T-helper 1 cell treated with Interleukin-12 subunit alpha and Interleukin-12 subunit beta and Interleukin-4 antibody, amounts not matched to agents 30 μg/mL and 1 μg/mL, for 36 hours (primary cell): ENCODE results near the gene EHD2.
"Not testable (repeated sequence)": the region's sequence is repeated elsewhere in the genome, so short reads cannot be mapped to it uniquely, and the experiment has no call there.

Experiments
- H3K27ac Mint-ChIP-seq: one replicate; pipeline ENCODE4 v1.8.0; 2021; ENCODE audit warnings: mild to moderate bottlenecking, mixed read lengths
- H3K27me3 Mint-ChIP-seq: one replicate; pipeline ENCODE4 v1.8.0; 2021; ENCODE audit warnings: low read depth, mixed read lengths
- H3K36me3 Mint-ChIP-seq: one replicate; pipeline ENCODE4 v1.8.0; 2021; ENCODE audit warnings: low read depth, mixed read lengths
- H3K4me1 Mint-ChIP-seq: one replicate; pipeline ENCODE4 v1.8.0; 2021; ENCODE audit warnings: low read depth, mixed read lengths
- H3K4me3 Mint-ChIP-seq: one replicate; pipeline ENCODE4 v1.8.0; 2021; ENCODE audit warnings: mild to moderate bottlenecking, moderate library complexity, mixed read lengths
- H3K9me3 Mint-ChIP-seq: one replicate; pipeline ENCODE4 v1.8.0; 2021; ENCODE audit warnings: mixed read lengths

EHD2 gene

GRCh38 chr19:47741544-47742140, 28.4 kb downstream of the EHD2 start:
- H3K27ac Mint-ChIP-seq, result no peak overlapping the region
- no peaks in the 10 kb centered on the region for H3K27me3 Mint-ChIP-seq
- H3K9me3 Mint-ChIP-seq, result no peaks in the 10 kb centered on the region
- H3K36me3 Mint-ChIP-seq, result peaks cover 3% of the 10 kb centered on the region
- H3K4me3 Mint-ChIP-seq, result no peak overlapping the region
- peaks cover 9% of the 10 kb centered on the region for H3K4me1 Mint-ChIP-seq

GRCh38 chr19:47742634-47743033, 29.4 kb downstream of the EHD2 start:
- Mint-ChIP-seq H3K27ac (no peak overlapping the region), H3K4me1 (peaks cover 12% of the 10 kb centered on the region), H3K9me3 (no peaks in the 10 kb centered on the region), H3K4me3 (peak overlapping the region; percentile 10), H3K36me3 (peaks cover 3% of the 10 kb centered on the region), H3K27me3 (no peaks in the 10 kb centered on the region)

- H3K27me3 Mint-ChIP-seq, result no peaks in the 10 kb centered on the region
- H3K36me3 Mint-ChIP-seq, result peaks cover 15% of the 10 kb centered on the region
- H3K9me3 Mint-ChIP-seq, result no peaks in the 10 kb centered on the region
- peak within 1 kb of the TSS; percentile 99 for H3K27ac Mint-ChIP-seq
- H3K4me1 Mint-ChIP-seq, result peaks cover 25% of the 10 kb centered on the region
- H3K4me3 Mint-ChIP-seq, result peak within 1 kb of the TSS; percentile 99
Measured at GRCh38 chr19:47745010-47745901, 32.0 kb downstream of the EHD2 start, which contains the start of gene NOP53. Gene NOP53 (plus strand): TSS chr19:47745546. CDS start chr19:47745560, 14 bp downstream.

- H3K27me3 Mint-ChIP-seq, H3K9me3 Mint-ChIP-seq: not testable (repeated sequence)
- H3K36me3 Mint-ChIP-seq, result peaks cover 17% of the 10 kb centered on the region
- peak overlapping the region; percentile 99 for H3K4me3 Mint-ChIP-seq
- peak overlapping the region; percentile 76 for H3K27ac Mint-ChIP-seq
- peaks cover 28% of the 10 kb centered on the region for H3K4me1 Mint-ChIP-seq
Measured at GRCh38 chr19:47746129-47746528, 32.9 kb downstream of the EHD2 start.

GRCh38 chr19:47749326-47749725, 36.1 kb downstream of the EHD2 start:
- H3K36me3 Mint-ChIP-seq, result peaks cover 28% of the 10 kb centered on the region
- H3K27ac Mint-ChIP-seq, result peak overlapping the region; percentile 49
- H3K9me3 Mint-ChIP-seq, result no peaks in the 10 kb centered on the region
- peak overlapping the region; percentile 8 for H3K4me3 Mint-ChIP-seq
- H3K27me3 Mint-ChIP-seq, result no peaks in the 10 kb centered on the region
- peaks cover 25% of the 10 kb centered on the region for H3K4me1 Mint-ChIP-seq

- H3K36me3 Mint-ChIP-seq, result peaks cover 25% of the 10 kb centered on the region
- H3K4me1 Mint-ChIP-seq, result peaks cover 21% of the 10 kb centered on the region
- H3K27me3 Mint-ChIP-seq, result no peaks in the 10 kb centered on the region
- no peak overlapping the region for H3K4me3 Mint-ChIP-seq
- peak overlapping the region; percentile 41 for H3K27ac Mint-ChIP-seq
- no peaks in the 10 kb centered on the region for H3K9me3 Mint-ChIP-seq
Measured at GRCh38 chr19:47750752-47751151, 37.5 kb downstream of the EHD2 start.

GRCh38 chr19:47752440-47753211, 39.4 kb downstream of the EHD2 start:
- H3K4me3 Mint-ChIP-seq, result no peak overlapping the region
- peaks cover 17% of the 10 kb centered on the region for H3K4me1 Mint-ChIP-seq
- H3K36me3 Mint-ChIP-seq, result peaks cover 31% of the 10 kb centered on the region
- no peak overlapping the region for H3K27ac Mint-ChIP-seq
- no peaks in the 10 kb centered on the region for H3K27me3 Mint-ChIP-seq
- H3K9me3 Mint-ChIP-seq, result no peaks in the 10 kb centered on the region

- no peak overlapping the region for H3K4me3 Mint-ChIP-seq
- no peaks in the 10 kb centered on the region for H3K9me3 Mint-ChIP-seq
- no peak overlapping the region for H3K27ac Mint-ChIP-seq
- H3K27me3 Mint-ChIP-seq, result no peaks in the 10 kb centered on the region
- H3K36me3 Mint-ChIP-seq, result peaks cover 24% of the 10 kb centered on the region
- H3K4me1 Mint-ChIP-seq, result peaks cover 5% of the 10 kb centered on the region
Measured at GRCh38 chr19:47754206-47755064, 41.2 kb downstream of the EHD2 start.

- H3K27ac Mint-ChIP-seq, result no peak overlapping the region
- peaks cover 26% of the 10 kb centered on the region for H3K36me3 Mint-ChIP-seq
- no peaks in the 10 kb centered on the region for H3K9me3 Mint-ChIP-seq
- no peak overlapping the region for H3K4me3 Mint-ChIP-seq
- peaks cover 4% of the 10 kb centered on the region for H3K4me1 Mint-ChIP-seq
- no peaks in the 10 kb centered on the region for H3K27me3 Mint-ChIP-seq
Measured at GRCh38 chr19:47755065-47755761, 42.0 kb downstream of the EHD2 start.

GRCh38 chr19:47755762-47756626, 42.8 kb downstream of the EHD2 start:
- H3K27ac Mint-ChIP-seq, result no peak overlapping the region
- no peaks in the 10 kb centered on the region for H3K9me3 Mint-ChIP-seq
- H3K4me3 Mint-ChIP-seq, result no peak overlapping the region
- no peaks in the 10 kb centered on the region for H3K27me3 Mint-ChIP-seq
- peaks cover 26% of the 10 kb centered on the region for H3K36me3 Mint-ChIP-seq
- peaks cover 2% of the 10 kb centered on the region for H3K4me1 Mint-ChIP-seq

GRCh38 chr19:47756627-47756929, 43.4 kb downstream of the EHD2 start:
- H3K27ac Mint-ChIP-seq, result no peak overlapping the region
- H3K4me3 Mint-ChIP-seq, result no peak overlapping the region
- H3K9me3 Mint-ChIP-seq, result no peaks in the 10 kb centered on the region
- no peaks in the 10 kb centered on the region for H3K27me3 Mint-ChIP-seq
- H3K36me3 Mint-ChIP-seq, result peaks cover 26% of the 10 kb centered on the region
- H3K4me1 Mint-ChIP-seq, result peaks cover 2% of the 10 kb centered on the region

- H3K27me3 Mint-ChIP-seq, result no peaks in the 10 kb centered on the region
- peaks cover 2% of the 10 kb centered on the region for H3K4me1 Mint-ChIP-seq
- H3K4me3 Mint-ChIP-seq, result no peak overlapping the region
- no peak overlapping the region for H3K27ac Mint-ChIP-seq
- peaks cover 26% of the 10 kb centered on the region for H3K36me3 Mint-ChIP-seq
- no peaks in the 10 kb centered on the region for H3K9me3 Mint-ChIP-seq
Measured at GRCh38 chr19:47756953-47757608, 43.9 kb downstream of the EHD2 start.
